NCI-H748 (cell line): ENCODE data around the gene NPL.

Experiments used
- DNase-seq: peaks from one replicate; lab custom pipeline; 2025; ENCODE audit not compliant: unreplicated experiment; lab: John Stamatoyannopoulos, UW

NPL gene

GRCh38 chr1:182862827-182863226, 73.3 kb downstream of the NPL start:
- no peak for DNase-seq

GRCh38 chr1:182863940-182864339, 74.4 kb downstream of the NPL start:
- no peak for DNase-seq

GRCh38 chr1:182867861-182868260, 78.3 kb downstream of the NPL start:
- no peak for DNase-seq

GRCh38 chr1:182869241-182869666, 79.7 kb downstream of the NPL start:
- DNase-seq, result no peak

- DNase-seq, result no peak
Measured at GRCh38 chr1:182872881-182873280, 83.3 kb downstream of the NPL start.

- no peak for DNase-seq
Measured at GRCh38 chr1:182875889-182876288, 86.3 kb downstream of the NPL start.

- no peak for DNase-seq
Measured at GRCh38 chr1:182877331-182877730, 87.8 kb downstream of the NPL start.

- DNase-seq, result no peak
Measured at GRCh38 chr1:182877842-182878241, 88.3 kb downstream of the NPL start.
